ENCODE results near the gene SELENBP1.

SELENBP1 gene

DNA sequence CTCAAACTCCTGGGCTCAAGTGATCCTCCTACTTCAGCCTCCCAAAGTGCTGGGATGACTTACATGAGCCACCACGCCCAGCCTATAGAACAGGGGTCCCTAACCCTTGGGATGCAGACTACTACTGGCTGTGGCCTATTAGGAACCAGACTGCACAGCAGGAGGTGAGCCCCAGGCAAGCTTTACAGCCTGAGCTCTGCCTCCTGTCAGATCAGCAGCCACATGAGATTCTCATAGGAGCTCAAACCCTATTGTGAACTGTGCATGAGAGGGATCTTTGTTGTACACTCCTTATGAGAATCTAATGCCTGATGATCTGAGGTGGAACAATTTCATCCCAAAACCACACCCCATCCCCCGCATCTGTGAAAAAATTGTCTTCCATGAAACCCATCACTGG is 13.5 kb upstream of the SELENBP1 start:
- H3K4me3 ChIP-seq (ENCODE audit: severe bottlenecking): no peak overlapping the region
- H3K9me3 ChIP-seq (ENCODE audit: severe bottlenecking): no peaks in the 10 kb centered on the region
- TF ChIP-seq, protein P1, sequence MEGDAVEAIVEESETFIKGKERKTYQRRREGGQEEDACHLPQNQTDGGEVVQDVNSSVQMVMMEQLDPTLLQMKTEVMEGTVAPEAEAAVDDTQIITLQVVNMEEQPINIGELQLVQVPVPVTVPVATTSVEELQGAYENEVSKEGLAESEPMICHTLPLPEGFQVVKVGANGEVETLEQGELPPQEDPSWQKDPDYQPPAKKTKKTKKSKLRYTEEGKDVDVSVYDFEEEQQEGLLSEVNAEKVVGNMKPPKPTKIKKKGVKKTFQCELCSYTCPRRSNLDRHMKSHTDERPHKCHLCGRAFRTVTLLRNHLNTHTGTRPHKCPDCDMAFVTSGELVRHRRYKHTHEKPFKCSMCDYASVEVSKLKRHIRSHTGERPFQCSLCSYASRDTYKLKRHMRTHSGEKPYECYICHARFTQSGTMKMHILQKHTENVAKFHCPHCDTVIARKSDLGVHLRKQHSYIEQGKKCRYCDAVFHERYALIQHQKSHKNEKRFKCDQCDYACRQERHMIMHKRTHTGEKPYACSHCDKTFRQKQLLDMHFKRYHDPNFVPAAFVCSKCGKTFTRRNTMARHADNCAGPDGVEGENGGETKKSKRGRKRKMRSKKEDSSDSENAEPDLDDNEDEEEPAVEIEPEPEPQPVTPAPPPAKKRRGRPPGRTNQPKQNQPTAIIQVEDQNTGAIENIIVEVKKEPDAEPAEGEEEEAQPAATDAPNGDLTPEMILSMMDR (IDR thresholded peaks at IDR 0.05; ENCODE audit: poor library complexity, severe bottlenecking): no peak
- no peak overlapping the region for H3K27ac ChIP-seq (ENCODE audit: poor library complexity, severe bottlenecking)
- DNase-seq (ENCODE audit: low spot score) (no peak), ATAC-seq (ENCODE audit: low read depth) (no peak)
- no peaks in the 10 kb centered on the region for H3K27me3 ChIP-seq (ENCODE audit: insufficient read depth, poor library complexity, severe bottlenecking)
- H3K4me1 ChIP-seq (ENCODE audit: insufficient read depth, poor library complexity, severe bottlenecking): no peaks in the 10 kb centered on the region
- H3K36me3 ChIP-seq (ENCODE audit: low read depth): no peaks in the 10 kb centered on the region

DNA sequence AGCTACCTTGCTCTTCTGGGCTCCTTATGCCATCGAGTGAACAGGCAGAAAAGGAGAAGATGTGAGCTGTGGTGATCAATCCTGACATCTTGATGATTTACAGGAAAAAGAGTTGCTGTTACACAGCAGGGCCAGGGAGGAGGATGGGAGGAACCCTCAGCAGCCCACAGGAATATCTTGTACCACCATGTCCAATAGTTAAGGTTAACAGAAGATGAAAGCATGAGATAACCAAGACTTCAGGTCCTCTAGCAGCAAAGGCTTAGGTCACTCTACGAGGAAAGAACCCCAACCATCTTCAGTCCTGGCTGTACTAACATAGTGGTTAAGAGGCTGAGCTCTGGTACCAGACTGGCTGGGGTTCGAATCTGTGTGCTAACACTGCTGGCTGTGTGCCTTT is 12.1 kb upstream of the SELENBP1 start:
- TF ChIP-seq, protein P1 (IDR thresholded peaks at IDR 0.05; ENCODE audit: poor library complexity, severe bottlenecking): no peak
- no peaks in the 10 kb centered on the region for H3K4me1 ChIP-seq (ENCODE audit: insufficient read depth, poor library complexity, severe bottlenecking)
- no peaks in the 10 kb centered on the region for H3K27me3 ChIP-seq (ENCODE audit: insufficient read depth, poor library complexity, severe bottlenecking)
- H3K36me3 ChIP-seq (ENCODE audit: low read depth): no peaks in the 10 kb centered on the region
- DNase-seq (ENCODE audit: low spot score) (no peak), ATAC-seq (ENCODE audit: low read depth) (no peak)
- no peaks in the 10 kb centered on the region for H3K9me3 ChIP-seq (ENCODE audit: severe bottlenecking)
- no peak overlapping the region for H3K4me3 ChIP-seq (ENCODE audit: severe bottlenecking)
- no peak overlapping the region for H3K27ac ChIP-seq (ENCODE audit: poor library complexity, severe bottlenecking)

DNA sequence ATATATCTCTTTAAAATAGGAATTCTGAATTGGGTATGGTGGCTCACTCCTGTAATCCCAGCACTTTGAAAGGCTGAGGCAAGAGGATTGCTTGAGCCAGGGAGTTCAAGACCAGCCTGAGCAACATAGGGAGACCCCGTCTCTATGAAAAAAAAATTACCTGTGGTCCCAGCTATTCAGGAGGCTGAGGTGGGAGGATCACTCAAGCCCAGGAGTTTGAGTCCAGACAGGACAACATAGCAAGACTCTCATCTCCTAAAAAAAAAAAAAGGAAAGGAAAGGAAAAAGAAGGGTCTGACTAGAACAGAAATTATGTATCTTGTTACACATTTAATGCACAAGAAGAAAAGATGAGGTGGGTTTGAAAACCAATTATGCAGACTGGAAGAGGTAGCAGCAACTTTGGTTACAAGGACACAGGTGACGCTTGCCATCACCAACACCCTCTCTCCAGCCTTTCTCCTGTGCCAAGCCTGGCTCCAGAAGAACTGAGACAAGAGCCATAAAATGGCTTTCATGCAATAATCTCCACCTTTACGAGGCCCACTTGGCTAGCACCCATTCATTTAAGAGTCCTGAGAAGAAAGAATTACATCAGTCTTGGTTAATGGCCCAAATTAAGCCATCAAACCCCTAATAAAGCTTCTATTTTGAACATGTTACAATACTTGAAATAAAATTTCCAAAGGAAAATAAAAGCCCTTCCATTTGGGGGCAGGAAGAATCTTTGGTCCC is 4.8 kb upstream of the SELENBP1 start:
- no peaks in the 10 kb centered on the region for H3K4me1 ChIP-seq (ENCODE audit: insufficient read depth, poor library complexity, severe bottlenecking)
- H3K27me3 ChIP-seq (ENCODE audit: insufficient read depth, poor library complexity, severe bottlenecking): no peaks in the 10 kb centered on the region
- no peak for ATAC-seq (ENCODE audit: low read depth)
- no peaks in the 10 kb centered on the region for H3K36me3 ChIP-seq (ENCODE audit: low read depth)
- H3K4me3 ChIP-seq (ENCODE audit: severe bottlenecking): no peak overlapping the region
- no peak overlapping the region for H3K27ac ChIP-seq (ENCODE audit: poor library complexity, severe bottlenecking)
- TF ChIP-seq, protein P1 (IDR thresholded peaks at IDR 0.05; ENCODE audit: poor library complexity, severe bottlenecking): no peak
- no peak for DNase-seq (ENCODE audit: low spot score)
- H3K9me3 ChIP-seq (ENCODE audit: severe bottlenecking): no peaks in the 10 kb centered on the region

DNA sequence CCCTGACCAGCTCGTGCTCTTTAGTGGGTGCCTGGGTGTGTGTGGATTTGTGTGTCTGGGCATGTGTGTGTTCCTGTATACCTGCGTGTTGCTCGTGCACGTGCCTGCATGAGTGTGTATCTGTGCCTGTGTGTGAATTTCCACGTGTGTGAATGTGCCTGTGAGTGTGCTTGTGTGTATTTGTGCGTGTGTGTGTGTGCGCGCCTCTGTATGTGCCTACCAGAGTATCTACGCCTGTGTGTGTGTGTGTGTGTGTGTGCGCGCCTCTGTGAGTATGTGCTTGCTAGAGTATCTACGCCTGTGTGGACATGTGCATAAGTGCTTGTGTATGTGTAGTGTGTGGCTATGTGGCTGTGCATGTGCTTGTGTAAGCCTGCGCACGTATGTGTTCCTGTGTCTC is 691 bp upstream of the SELENBP1 start:
- ATAC-seq (ENCODE audit: low read depth): no peak
- Histone ChIP-seq H3K27me3 (ENCODE audit: insufficient read depth, poor library complexity, severe bottlenecking) (no peaks in the 10 kb centered on the region), H3K4me3 (ENCODE audit: severe bottlenecking) (no peak overlapping the region), H3K9me3 (ENCODE audit: severe bottlenecking) (no peaks in the 10 kb centered on the region), H3K27ac (ENCODE audit: poor library complexity, severe bottlenecking) (no peak overlapping the region), H3K36me3 (ENCODE audit: low read depth) (no peaks in the 10 kb centered on the region), H3K4me1 (ENCODE audit: insufficient read depth, poor library complexity, severe bottlenecking) (no peaks in the 10 kb centered on the region)
- DNase-seq (ENCODE audit: low spot score): no peak
- TF ChIP-seq, protein P1 (IDR thresholded peaks at IDR 0.05; ENCODE audit: poor library complexity, severe bottlenecking): no peak

DNA sequence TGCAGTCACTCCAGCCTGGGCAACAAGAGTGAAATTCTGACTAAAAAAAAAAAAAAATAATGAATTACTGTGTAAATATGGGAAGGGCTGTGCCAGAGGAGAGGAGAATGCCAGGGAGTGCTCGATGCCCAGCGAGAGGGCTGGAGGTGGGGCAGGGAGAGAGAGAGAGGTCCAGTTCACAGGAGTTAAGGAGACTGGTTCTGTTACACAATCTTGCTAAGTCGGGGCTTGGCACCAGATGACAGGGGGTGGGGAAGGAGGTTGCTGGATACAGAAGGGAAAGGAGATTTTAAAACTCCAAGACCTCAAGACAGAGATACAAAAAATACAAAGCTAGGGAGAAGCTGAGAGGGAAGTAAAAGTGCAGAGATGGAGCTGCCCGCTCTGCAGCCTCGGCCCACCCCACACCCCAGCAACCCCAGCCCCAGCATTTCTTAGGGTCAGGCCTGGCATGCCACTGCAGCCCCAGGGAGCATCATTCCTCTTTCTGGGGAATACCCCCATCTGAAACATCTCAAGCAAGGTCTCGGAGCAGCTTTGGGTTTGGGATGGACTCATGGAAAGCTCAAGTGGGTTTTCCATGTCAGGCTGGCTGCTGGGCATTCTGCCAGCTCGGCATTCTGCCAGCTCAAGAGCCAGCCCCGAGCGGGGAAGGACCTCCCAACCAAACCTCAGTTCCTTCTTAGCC is 991 bp downstream of the SELENBP1 start:
- TF ChIP-seq, protein P1 (IDR thresholded peaks at IDR 0.05; ENCODE audit: poor library complexity, severe bottlenecking): no peak
- H3K4me1 ChIP-seq (ENCODE audit: insufficient read depth, poor library complexity, severe bottlenecking): no peaks in the 10 kb centered on the region
- no peaks in the 10 kb centered on the region for H3K9me3 ChIP-seq (ENCODE audit: severe bottlenecking)
- no peaks in the 10 kb centered on the region for H3K27me3 ChIP-seq (ENCODE audit: insufficient read depth, poor library complexity, severe bottlenecking)
- no peak for DNase-seq (ENCODE audit: low spot score)
- no peak overlapping the region for H3K27ac ChIP-seq (ENCODE audit: poor library complexity, severe bottlenecking)
- peak; percentile 55 for ATAC-seq (ENCODE audit: low read depth)
- no peaks in the 10 kb centered on the region for H3K36me3 ChIP-seq (ENCODE audit: low read depth)
- no peak overlapping the region for H3K4me3 ChIP-seq (ENCODE audit: severe bottlenecking)

Measured in RWPE2 (cell line).